Amniotic epithelial cell (primary cell): ENCODE data around the gene PEX6.
"Not testable (repeated sequence)": the region's sequence is repeated elsewhere in the genome, so short reads cannot be mapped to it uniquely, and the experiment has no call there.

Source experiments
- DNase-seq: peaks from one replicate; pipeline ENCODE4 v3.0.0-alpha.2; 2010; ENCODE audit warnings: low read depth

PEX6 gene

DNA sequence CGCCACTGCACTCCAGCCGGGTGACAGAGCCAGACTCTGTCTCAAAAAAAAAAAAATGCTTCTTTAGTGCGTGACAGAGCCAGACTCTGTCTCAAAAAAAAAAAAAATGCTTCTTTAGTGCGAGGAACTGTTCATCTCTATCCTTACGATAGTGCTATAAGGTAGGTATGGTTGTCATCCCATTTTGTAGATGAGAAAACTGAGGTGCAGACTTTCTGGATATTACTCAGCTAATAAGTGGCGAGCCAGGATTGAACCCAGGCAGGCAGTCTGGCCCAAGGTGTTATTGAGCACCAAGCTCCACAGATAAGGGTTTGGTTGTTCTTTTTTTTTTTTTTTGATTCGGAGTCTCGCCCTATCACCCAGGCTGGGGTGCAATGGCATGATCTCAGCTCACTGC, 22.9 kb upstream of the PEX6 start:
- no peak for DNase-seq

GRCh38 chr6:42998205-42998604, 19.2 kb upstream of the PEX6 start:
- not testable (repeated sequence) for DNase-seq

- no peak for DNase-seq
Observed at GRCh38 chr6:42996513-42996912, 17.5 kb upstream of the PEX6 start.

GRCh38 chr6:42993445-42993844, 14.5 kb upstream of the PEX6 start:
- no peak for DNase-seq

DNA sequence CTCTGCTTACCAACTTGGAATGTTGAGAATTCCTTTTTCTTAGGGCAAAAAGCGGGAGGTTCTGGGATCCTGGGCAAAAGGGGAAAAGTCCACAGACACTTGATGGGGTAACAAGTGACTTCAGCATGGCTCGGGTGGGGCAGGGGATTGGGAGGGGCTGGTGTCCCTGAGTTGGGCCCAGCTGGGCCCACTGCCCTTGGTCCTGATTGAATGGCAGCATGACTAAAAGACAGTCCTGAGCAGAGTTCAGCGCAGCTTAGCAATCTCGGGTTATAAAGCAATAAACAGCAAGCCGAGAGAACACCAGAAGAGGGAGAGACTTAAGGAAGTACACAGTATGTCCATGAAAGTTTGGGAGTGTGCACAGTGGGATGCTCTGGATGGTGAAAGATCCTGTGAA, 10.9 kb upstream of the PEX6 start:
- no peak for DNase-seq

DNA sequence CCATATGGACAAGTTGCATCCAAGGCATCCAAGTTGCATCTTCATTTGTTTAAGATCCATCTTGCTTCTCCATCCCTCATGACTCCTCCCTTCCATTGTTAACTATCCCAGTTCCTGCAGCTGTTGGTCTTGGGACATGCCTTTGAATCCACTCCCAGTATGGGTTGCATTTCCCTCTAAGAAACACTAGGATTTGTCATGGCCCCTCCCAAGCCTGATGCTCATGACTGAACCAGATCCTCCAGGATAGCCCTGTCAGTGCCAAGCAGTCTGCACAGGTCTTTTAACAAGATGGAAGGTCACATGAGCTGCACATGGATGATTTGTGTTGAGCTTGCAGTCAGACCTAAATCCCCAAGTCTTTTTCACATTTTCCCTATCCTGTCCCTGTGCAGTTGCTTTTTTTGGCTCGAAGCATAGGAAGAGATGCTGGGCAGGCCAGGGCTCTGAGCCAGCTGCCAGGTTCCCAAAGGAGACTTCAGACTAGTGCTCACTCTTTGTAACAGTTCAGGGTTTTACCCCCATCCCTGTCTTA, 9.6 kb upstream of the PEX6 start:
- DNase-seq = no peak

- DNase-seq = no peak
Observed at GRCh38 chr6:42987533-42988451, 8.8 kb upstream of the PEX6 start.

DNA sequence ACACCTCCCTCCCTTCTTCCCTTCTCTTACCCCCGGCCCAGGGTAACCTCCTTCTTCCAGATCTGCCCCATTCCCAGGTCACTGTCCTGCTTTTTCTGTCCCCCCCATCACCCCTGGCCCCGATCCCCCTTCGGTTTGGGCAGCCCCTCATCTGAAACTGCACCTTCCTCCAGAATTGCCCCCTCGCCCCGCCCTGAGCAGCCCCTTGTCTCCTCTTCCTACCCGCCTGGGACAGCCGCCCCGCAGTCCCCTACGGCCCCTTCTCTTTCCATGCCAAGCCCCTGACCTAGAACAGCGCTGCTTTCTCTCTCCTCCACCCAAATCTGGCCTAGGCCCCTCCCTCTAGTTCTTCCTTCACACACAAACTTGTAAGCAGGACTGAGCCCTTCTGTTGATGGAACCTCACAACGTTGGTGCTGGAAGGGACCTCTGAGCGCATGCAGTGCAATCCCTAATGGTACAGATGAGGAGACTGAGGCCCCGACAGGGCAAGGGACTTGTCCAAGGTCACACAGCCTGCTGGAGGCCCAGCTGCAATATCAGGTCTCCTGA, 6.0 kb upstream of the PEX6 start:
- no peak for DNase-seq

GRCh38 chr6:42984001-42984923, 5.3 kb upstream of the PEX6 start, which contains the start of gene PPP2R5D:
PPP2R5D (plus strand) TSS chr6:42984570; CDS start chr6:42984678, 108 bp downstream.
- DNase-seq = peak; percentile 99

GRCh38 chr6:42981836-42982235, 2.9 kb upstream of the PEX6 start:
- no peak for DNase-seq

DNA sequence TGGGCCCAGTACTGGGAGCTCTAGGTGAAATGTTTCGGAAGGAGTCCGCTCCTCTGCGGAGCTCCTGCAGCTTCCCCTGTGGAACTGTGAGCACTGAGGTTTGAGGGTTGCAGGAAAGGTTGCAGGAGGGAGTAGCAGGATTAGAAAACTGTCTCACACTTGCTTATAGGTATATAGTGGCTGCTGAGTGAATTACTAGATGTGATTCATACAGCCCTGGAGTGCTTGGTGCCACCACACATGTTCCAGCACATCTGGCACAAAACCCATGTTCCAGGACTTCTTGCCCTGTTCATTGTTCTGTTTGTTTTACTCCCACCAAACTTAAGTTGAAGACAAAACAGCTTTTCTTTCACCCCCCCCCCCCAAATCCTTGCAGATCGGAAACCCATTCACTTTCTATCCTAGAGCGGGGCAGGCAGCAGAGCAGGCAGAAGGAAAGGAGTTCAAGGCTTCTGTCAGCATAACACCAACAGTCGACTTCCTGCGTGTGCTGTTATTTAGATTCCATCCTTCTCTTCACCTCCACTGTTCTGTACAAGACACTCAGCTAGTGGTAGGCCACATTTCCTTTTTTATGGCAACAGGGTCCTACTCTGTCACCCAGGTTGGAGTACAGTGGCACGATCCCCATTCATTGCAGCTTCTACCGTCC, 669 bp upstream of the PEX6 start:
- peak; percentile 49 for DNase-seq

DNA sequence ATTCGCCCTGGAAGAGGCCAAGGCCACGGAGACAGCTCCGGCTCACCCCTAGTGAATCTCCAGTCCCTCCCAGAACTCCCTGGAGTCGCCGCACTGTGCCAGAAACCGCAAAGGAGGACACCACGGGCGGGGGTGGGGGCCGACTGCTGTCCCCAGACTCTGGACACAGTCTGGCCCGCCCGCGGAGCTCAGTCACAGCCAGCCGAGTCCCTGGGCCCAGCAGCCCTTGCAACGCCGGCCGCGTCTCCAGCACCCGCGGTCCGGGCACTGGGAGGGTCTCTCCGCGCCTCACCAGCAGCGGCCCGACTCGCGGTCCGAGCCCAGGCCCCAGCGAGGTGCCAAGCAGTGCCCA, 518 bp downstream of the PEX6 start:
- peak; percentile 27 for DNase-seq

DNA sequence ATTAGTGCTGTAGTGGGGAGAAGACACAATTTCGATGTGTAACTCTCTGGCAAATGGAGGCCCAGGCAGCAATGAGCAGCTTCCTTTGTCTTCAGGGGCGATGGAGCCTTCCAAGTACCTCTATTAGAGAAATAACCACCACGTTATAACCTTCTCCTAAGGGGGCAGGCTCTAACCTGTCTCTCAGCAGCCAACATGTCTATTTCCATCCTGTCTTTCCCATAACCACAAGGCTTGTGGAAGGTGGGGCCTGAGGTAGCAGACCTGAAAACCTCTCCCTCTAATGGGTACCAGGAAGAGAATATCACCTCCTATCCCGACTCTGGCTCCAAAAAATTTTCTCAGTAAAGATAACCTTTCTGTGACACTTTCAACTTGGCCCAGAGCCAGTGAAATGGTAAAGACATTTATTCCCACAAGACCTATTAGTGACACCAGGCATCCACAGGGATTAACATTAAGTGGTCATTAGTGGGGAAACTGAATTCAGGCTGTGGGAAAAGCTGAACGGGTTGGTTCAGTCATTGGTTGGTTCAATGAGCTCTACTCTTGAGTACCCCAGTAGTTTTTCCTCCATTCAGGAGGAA, 4.0 kb downstream of the PEX6 start:
- no peak for DNase-seq

DNA sequence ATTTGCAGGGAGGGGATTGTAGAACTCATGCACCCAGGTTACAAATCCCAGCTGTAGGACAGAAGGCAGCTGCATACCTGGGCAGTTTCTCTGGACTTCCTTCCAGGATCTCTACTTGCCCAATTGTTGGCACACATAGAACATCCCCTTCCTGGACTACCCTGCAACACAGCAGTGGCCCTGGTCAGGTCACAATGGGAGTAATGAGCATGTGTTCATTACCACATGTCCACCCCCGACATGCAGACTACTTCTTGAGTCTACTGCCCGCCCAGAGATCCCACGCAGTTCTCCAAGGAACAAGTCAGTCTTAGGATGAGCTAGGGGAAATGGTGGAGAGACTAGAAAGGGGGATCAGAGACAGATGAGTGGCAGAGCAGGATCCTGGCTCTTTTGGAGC, 5.1 kb downstream of the PEX6 start:
- no peak for DNase-seq

- no peak for DNase-seq
Observed at GRCh38 chr6:42971746-42972327, 7.1 kb downstream of the PEX6 start.

GRCh38 chr6:42970871-42971612, 7.9 kb downstream of the PEX6 start:
- DNase-seq = peak; percentile 41

DNA sequence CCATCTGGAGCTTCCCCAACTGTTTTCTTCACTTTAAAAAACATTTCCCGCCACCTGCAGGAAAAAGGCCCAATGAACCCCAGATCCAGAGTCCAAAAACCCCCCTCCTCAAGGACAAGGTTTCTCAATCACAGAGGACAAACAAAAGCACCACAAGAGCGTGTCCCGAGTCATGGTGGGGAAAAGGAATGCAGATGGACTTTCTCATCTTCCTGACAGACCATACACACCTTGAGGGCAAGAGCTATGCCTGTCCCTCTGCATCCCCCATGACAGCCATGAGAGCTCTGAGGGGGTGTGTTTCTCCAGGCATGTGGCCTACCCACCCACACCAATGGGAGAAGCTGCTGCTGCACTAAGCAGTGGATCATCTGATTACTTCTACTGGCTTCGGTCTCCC, 9.0 kb downstream of the PEX6 start:
- DNase-seq = no peak

DNA sequence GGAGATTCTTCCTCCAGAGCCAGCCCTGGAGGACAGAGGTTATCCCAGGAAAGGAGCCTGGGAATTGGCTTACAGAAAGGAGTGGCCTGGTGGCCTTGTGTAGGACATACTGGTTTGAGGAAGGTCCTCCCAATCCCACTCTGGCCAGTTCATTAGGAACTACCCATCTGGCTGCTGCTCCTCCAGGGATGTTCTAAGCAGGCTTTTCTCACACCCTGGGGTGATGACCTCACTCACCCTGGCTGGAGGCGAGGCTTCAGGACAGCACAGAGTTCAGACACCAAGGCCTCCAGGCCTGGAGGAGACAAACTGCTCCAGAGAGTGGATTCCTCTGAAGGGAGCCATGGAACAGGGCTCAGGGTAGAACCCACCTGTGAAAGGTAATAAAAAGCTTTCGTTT, 9.6 kb downstream of the PEX6 start:
- DNase-seq = no peak

- no peak for DNase-seq
Observed at GRCh38 chr6:42968783-42969182, 10.2 kb downstream of the PEX6 start.

DNA sequence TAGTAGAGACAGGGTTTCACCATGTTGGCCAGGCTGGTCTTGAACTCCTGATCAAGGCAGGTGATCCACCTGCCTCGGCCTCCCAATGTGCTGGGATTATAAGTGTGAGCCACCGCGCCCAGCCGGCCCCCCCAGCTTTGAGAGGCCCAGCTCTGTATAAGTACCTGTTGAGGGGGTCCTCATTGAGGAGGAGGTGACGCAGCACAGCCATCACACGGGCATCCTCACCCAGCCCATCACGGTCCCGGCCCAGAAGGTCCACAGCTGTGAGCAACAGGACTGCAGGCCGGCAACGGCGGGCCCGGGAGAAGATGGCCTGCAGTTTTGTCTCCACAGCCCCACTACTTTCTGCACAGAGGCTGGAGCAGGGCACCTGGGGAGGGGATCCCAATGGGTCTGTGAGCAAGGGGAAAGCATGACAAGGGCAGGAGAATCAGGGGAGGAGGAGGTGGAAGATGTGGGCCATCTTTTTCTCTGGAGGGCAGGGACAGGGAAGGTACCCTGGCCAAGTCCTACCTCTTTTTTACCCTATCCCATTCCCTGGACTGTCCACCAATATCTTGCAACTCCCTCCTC, 10.8 kb downstream of the PEX6 start:
- DNase-seq = no peak
